ENCODE results near the gene FAM120C. TPM values are rescaled to one million over a fixed set of nuclear protein-coding genes. Genes with fewer than 3 reads are reported as not detected.

The FAM120C gene
- polyA plus RNA-seq (2014; cell fraction: cytosol; rRNA removed): 2.7 and 3.2 TPM in 2 replicates
- polyA plus RNA-seq (2014; cell fraction: nucleus; rRNA removed): 9.0 and 9.2 TPM in 2 replicates

- DNase-seq (ENCODE audit: low spot score): peak; percentile 74
Measured at GRCh38 chrX:54182864-54183613, at the start of gene FAM120C. FAM120C (minus strand) TSS chrX:54183254; CDS start chrX:54183198, 56 bp downstream.

- no peak for DNase-seq (ENCODE audit: low spot score)
Measured at GRCh38 chrX:54230435-54231148, 47.5 kb upstream of the FAM120C start.

DNA sequence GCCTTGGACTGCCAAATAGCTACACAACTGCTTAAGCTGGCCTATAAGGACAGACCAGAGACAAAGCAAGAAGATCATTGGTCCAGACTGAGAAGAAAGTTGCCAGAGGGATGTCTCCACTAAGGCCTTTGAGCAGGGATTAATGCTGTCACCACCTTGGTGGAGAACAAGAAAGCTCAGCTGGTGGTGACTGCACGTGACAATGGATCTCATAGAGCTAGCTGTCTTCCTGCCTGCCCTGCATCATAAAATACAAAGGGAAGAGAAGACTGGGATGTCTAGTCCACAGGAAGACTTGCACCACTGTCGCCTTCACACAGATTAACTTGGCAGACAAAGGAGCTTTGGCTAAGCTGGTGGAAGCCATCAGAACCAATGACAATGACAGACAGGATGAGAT lies 40.5 kb upstream of the FAM120C start:
- no peak for DNase-seq (ENCODE audit: low spot score)

DNA sequence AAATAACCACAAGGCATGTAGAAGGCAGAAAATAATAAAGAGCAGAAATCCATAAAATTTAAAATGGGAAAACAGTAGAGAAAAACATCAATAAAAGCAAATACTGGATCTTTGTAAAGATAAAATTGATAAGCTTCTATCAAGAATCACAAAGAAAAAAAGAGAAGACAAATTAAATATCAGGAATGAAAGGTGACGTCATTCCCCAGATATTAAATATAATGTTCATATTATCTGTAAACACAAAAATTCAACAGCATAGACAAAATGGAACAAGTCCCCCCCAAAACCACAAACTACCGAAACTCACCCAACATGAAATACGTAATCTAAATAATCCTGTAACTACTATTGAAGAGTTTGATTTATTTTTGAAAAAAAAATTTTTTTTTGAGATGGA lies 30.5 kb upstream of the FAM120C start:
- no peak for DNase-seq (ENCODE audit: low spot score)

DNA sequence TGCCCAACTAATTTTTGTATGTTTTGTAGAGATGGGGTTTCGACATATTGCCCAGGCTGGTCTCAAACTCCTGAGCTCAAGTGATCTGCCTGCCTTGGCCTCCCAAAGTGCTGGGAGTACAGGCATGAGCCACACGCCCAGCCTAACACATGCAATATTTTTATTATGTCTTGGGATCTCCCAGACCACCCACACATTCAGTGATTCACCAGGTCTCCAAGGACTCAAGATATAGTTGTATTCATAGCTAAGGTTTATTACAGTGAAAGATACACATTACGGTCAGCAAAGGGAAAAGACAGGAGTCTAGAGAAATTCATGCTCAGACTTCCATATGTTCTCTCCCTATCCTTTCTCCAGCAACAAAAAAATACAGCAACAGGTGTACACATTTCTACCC lies 25.5 kb upstream of the FAM120C start:
- no peak for DNase-seq (ENCODE audit: low spot score)

- no peak for DNase-seq (ENCODE audit: low spot score)
Measured at GRCh38 chrX:54198262-54198661, 15.2 kb upstream of the FAM120C start.

- no peak for DNase-seq (ENCODE audit: low spot score)
Measured at GRCh38 chrX:54194982-54195588, 12.0 kb upstream of the FAM120C start.

DNA sequence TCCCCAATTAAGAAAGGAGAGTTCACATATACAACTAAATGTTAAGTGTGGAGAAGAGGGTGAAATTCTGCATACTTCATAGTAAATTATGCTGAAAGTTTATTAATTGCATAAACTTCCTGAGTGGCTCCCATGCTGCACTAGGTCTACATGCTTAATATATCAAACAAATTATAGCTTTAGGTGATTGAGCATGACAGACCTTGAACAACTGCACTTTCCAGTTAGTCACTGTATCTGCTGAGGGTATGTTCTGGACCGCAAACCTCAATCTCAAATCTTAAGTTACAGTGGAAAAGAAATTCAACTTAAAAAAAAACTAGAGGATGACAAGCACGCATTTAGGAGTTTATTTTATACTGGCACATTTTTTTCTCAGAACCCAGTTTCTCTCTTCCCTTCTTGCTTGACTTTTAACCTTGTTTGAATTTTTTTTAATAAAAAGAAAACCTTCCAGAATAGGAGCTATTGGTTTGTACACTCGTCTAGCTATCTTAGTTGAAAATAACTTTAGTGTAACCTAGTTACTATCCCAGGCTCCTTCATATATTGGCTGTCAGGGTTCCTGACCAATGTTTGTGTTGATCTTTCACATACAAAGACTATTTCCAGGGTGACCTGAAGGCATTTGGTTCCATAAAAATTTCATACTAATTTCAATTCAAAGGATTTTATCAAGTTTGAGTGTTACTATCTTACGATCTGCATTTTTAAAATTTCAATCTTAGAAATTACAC lies 10.2 kb upstream of the FAM120C start:
- no peak for DNase-seq (ENCODE audit: low spot score)

DNA sequence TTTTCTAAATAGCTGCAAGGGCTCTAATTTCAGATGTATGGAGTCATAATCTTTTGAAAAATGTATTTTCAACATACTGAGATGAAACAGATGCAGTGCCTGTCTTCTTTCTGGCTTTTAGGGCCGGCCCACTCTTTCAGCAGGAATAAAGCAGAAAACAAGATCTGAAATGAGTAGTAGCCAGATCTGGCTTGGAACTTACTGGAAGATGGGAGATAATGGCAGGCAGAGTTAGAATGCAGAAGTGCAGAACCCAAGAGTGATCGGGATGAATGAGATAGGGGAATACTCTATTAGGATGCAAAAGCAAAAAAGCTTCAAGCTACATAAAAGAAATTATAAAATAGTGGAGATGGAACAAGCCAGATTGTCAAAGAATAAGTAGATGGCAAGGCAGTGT lies 1.4 kb upstream of the FAM120C start:
- DNase-seq (ENCODE audit: low spot score): no peak

- peak; percentile 35 for DNase-seq (ENCODE audit: low spot score)
Measured at GRCh38 chrX:54182194-54182863, 725 bp downstream of the FAM120C start.

DNA sequence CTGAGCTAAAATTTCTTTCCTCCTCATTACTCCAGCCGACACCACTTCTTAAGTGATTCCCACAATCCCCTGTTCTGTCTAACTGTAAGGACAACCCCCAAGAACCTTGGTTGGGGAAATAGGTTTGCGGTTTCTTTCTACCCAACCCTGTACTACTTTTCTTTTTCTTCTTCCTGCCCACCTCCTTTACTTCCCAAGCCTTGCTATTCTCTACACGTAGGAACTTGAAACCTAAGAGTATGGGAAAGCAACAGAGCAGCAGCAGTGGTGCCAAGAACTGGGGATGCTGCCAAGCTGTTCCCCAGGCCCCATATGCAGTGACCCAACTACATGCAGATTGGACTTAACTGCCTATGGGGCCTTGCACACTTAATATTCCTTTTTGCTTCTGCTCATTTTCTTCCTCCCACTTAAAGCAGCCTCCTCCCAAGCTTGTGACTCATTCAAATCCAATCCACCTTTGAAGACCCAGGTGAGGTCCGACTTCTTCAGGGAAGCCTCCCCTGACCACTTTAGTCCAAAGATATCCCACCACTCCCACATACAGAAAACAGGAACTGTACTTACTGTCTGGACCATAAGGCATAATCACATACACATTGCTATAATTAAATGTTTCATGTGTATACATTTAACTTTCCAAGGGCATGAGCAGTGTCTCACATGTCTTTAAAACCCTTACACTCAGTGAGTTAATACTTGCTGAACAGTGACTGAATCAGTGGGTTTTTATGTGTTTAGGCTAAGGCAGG lies 1.7 kb downstream of the FAM120C start:
- no peak for DNase-seq (ENCODE audit: low spot score)

DNA sequence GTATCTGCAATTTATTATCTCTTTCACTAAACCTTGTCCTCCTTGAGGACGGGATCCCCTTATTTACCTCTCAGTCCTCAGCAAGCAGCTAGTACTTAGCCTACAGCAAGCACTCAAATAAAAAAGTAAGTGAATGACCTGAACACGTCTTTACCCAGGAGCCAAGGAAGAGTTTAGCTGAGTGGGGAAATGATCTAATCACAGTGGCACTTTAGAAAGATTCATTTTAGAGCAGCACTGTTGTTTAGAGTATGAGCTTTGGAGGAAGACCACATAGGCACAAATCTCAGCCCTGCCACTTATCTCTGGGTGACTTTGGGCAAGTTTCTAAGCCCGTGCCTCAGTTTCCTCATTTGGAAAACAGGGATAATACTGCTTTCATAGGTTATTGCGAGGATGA lies 2.7 kb downstream of the FAM120C start:
- no peak for DNase-seq (ENCODE audit: low spot score)

DNA sequence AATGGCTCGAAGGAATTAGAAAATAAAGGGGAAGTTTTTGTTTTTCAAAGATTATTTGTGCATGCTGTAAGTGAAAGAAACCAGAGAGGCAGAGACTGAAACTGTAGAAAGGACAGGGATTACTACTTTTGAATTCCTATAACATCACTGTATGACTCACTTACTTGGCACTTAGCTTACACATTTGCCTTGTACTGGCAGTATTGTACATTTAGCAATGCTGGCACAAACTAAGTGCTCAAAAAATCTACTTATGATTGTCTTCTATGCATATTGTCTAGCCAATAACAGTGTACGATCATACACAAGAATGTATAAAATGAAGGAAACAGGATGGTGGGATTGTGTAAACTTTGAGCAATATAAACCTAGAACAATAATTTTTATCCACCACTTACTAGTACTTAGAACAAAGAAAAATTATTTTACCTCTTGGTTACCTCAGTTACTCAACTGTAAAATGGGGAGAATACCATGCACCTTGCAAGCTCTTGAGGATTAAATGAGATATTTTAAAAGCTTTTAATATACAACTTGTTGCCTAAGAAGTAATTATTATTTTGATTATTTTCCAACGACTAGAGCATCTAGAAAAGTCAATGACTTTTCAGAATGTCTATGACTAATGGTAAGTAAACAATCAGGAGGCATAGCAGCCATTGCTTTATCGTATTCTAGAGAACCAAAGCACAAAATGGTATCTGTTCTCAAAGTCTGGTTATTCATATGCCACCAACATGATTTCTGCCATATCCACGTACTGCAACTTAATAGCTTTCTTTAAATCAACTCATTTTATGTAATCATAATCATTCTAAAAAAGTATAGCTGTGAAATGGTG lies 4.7 kb downstream of the FAM120C start:
- no peak for DNase-seq (ENCODE audit: low spot score)

GRCh38 chrX:54177306-54177705 lies 5.7 kb downstream of the FAM120C start:
- no peak for DNase-seq (ENCODE audit: low spot score)

DNA sequence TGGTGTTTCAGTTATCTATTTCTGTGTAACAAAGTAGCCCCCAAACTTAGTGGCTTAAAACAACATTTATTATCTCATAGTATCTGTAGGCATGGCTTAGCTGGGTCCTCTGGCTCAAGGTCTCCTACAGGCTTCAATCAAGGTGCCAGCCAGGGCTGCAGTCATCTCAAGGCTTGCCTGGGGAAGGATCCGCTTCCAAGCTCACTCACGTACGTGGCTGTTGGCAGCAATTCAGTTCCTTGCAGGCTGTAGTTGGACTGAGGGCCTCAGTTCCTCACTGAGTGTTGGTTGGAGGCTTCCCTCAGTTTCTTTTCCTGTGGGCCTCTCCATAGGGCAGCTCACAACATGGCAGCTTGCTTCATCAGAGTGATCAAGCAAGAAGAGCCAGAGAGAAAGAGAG lies 9.3 kb downstream of the FAM120C start:
- no peak for DNase-seq (ENCODE audit: low spot score)

- DNase-seq (ENCODE audit: low spot score): no peak
Measured at GRCh38 chrX:54172455-54172854, 10.6 kb downstream of the FAM120C start.

DNA sequence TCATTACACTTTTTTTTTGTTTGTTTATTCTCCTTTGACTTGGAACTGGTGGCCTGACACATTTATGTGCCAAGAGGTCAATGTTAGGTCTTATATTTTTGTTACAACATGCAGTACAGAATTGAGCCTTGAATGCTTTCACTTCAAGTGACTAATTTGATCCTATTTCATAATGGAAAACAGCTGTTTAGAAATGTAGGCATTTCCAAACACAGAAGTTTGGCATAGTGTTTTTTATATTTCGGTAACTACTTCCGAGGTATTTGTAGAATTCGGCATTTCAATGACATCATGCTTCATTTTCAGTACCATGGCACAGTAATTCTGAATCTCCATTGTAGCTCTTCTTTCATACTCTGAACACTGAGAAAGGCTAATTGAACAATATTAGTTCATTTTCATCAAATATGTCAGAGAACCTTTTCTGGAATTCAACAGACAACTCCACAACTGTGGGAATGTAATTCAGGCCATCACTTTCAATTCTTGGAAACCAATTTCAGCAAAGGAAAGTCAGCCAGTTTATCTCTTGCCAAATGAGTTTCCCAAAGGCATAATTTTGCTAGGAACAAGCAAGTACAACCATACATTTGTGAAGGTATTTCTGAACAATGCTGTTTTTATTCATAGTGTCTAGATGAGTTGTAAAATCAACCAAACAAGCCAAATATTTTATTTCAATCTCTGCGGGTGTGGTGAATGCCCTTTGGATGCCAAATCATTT lies 11.4 kb downstream of the FAM120C start:
- no peak for DNase-seq (ENCODE audit: low spot score)

DNA sequence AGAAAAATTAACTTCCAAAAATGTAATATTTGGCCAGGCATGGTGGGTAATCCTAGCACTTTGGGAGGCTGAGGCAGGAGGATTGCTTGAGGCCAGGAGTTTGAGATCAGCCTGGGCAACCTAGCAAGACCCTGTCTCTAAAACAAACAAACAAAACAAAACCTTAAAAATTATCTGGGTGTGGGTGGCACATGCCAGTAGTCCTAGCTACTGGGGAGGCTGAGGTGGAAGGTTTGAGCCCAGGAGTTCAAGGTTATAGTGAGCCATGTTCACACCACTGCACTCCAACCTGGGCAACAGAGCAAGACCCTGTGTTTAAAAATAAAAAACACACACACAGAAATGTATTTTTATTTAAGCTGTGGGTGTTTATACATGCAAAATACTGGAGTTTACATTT lies 12.0 kb downstream of the FAM120C start:
- DNase-seq (ENCODE audit: low spot score): no peak

GRCh38 chrX:54166915-54167314 lies 16.1 kb downstream of the FAM120C start:
- DNase-seq (ENCODE audit: low spot score): no peak
